HG03469 (cell line): ENCODE results near the gene KRTAP9-3.
"Not testable (repeated sequence)": the region's sequence is repeated elsewhere in the genome, so short reads cannot be mapped to it uniquely, and the experiment has no call there.

Experiments
- ATAC-seq: cut with Tn5 transposase; IDR thresholded peaks from one replicate; pipeline ENCODE4 v1.9.1; 2021; ENCODE audit warnings: mild to moderate bottlenecking, moderate library complexity, moderate number of reproducible peaks; ENCODE audit not compliant: unreplicated experiment

The KRTAP9-3 gene, protein sequence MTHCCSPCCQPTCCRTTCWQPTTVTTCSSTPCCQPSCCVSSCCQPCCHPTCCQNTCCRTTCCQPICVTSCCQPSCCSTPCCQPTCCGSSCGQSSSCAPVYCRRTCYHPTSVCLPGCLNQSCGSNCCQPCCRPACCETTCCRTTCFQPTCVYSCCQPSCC

DNA sequence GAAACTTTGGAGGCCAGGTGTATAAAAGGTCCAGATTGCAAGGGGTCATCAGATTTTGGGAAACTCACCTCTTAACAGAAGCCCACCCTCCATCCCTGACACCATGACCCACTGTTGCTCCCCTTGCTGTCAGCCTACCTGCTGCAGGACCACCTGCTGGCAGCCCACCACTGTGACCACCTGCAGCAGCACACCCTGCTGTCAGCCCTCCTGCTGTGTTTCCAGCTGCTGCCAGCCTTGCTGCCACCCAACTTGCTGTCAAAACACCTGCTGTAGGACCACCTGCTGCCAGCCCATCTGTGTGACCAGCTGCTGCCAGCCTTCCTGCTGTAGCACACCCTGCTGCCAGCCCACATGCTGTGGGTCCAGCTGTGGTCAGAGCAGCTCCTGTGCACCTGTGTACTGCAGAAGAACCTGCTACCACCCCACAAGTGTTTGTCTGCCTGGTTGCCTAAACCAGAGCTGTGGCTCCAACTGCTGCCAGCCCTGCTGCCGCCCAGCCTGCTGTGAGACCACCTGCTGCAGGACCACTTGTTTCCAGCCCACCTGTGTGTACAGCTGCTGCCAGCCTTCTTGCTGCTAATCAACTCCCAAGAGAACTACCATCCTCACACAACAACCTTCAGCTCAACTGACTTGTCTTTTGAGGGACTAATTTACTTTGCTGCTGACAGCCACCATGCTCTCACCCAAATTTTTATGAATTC, at the start of gene KRTAP9-3:
KRTAP9-3 (plus strand) TSS at position 51 of the 707 bp plus-strand sequence; CDS start at position 104, 53 bp downstream.
- ATAC-seq = not testable (repeated sequence)

DNA sequence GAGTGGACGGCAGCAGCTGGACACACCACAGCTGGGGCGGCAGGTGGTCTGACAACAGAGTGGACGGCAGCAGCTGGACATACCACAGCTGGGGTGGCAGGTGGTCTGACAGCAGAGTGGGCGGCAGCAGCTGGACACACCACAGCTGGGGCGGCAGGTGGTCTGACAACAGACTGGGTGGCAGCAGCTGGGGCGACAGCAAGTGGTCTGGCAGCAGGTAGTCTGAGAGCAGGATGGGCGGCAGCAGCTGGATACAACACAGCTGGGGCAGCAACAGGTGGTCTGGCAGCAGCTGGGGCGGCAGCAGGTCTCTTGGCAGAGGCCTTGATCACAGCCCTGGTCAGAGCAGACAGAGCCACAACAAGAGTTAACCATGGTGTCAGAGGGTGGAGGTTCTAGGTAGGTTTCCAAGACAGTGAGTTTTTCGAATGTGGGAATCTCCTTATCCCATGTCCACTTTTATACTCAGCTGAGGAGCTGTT, 47.7 kb upstream of the KRTAP9-3 start, which contains the start of gene KRTAP4-1:
KRTAP4-1 (minus strand) TSS at position 432 of the 482 bp plus-strand sequence; CDS start at position 375, 57 bp downstream.
- no peak for ATAC-seq

DNA sequence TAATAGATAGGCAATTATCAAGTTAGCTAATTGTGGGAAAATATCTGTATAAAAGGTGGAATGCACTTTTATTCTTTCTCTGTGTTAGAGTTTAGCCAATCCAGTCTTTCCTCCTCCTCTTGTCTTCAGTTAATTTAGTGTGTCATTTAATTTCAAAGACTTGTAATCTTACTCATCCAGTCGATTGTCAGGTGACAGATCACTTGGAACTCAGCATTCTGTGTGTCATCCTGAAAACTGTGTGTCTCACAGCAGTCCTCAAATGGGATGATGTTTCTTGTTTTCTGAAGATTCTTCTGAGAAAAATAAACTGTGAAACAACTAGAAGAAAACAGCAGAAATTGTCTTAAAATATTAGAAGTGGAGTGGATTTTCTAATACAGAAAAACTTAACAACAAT, 47.2 kb upstream of the KRTAP9-3 start:
- no peak for ATAC-seq

DNA sequence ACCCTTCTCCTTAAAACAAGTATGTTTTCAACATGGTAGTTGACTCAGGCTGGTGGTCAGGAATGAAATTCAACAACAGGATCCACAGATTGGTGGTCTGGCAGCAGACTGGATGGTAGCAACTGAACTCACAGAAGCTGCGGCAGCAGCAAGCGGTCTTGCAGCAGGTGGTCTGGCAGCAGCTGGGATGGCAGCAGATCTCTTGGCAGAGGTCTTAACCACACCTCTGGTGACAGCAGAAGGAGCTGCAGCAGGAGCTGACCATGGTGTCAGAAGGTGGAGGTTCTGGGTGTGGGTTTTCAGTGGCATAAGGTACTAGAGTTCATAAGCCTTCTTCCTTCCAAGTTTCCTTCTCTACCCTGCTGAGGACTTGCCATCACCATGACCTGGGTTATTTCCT, 45.4 kb upstream of the KRTAP9-3 start:
- ATAC-seq = no peak

DNA sequence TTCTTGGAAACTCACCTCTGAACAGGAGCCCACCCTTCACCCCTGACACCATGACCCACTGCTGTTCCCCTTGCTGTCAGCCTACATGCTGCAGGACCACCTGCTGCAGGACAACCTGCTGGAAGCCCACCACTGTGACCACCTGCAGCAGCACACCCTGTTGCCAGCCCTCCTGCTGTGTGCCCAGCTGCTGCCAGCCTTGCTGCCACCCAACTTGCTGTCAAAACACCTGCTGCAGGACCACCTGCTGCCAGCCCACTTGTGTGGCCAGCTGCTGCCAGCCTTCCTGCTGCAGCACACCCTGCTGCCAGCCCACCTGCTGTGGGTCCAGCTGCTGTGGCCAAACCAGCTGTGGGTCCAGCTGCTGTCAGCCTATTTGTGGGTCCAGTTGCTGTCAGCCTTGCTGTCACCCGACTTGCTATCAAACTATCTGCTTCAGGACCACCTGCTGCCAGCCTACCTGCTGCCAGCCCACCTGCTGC, 42.4 kb upstream of the KRTAP9-3 start, which contains the start of gene KRTAP9-1:
KRTAP9-1 (plus strand) TSS at position 51 of the 482 bp plus-strand sequence; CDS start at position 51, 0 bp downstream.
- not testable (repeated sequence) for ATAC-seq

DNA sequence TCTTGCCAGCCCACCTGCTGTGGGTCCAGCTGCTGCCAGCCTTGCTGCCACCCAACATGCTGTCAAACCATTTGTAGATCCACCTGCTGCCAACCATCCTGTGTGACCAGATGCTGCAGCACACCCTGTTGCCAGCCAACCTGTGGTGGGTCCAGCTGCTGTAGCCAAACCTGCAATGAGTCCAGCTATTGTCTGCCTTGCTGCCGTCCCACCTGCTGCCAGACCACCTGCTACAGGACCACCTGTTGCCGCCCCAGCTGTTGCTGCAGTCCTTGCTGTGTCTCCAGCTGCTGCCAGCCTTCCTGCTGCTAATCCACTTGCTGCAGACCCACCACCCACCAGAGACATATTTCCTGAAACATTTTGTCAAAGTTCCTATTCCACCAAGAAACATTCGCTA, 41.9 kb upstream of the KRTAP9-3 start:
- no peak for ATAC-seq

DNA sequence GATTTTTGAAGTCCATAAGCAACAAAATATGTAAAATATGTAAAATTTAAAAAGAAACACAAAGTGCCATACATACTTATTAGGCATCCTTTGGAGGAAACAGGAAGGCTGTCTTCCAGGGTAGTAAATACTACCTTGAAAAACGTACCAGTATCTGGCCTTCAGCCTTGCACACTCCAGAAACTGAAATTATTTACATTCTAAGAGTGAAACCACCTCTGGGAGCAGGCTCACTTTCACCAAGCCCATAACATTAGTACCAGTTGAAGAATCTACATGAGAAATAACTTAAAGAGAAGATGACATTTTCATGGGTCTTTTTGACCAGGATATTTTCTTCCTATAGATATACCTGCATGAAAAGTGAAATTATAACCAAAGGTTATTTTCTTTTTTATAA, 36.2 kb upstream of the KRTAP9-3 start:
- no peak for ATAC-seq

DNA sequence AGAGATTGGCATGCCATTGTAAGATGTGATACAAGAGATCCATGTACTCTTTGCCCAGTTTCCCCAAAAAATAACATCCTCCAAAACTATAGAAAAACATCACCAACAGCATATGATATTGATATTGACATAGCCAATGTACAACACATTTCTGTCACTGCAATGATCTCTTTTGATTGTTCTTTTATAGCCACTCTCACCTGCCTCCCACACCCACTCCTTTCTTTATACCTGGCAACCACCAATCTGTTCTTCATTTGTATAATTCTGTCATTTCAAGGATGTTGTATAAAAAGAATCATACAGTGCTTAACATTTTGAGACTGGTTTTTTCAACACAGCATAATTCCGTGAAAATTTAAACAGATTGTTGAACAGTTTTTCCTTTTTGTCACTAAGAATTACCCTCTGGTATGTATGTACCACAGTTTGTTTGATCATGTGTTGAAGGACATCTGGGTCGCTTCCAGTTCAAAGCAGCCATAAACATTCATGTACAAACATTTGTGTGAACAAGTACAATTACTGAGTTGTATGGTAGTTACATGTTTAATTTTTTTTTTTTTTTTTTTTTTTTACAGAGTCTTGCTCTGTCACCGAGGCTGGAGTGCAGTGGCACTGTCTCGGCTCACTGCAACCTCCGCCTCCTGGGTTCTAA, 32.7 kb upstream of the KRTAP9-3 start:
- ATAC-seq = no peak

DNA sequence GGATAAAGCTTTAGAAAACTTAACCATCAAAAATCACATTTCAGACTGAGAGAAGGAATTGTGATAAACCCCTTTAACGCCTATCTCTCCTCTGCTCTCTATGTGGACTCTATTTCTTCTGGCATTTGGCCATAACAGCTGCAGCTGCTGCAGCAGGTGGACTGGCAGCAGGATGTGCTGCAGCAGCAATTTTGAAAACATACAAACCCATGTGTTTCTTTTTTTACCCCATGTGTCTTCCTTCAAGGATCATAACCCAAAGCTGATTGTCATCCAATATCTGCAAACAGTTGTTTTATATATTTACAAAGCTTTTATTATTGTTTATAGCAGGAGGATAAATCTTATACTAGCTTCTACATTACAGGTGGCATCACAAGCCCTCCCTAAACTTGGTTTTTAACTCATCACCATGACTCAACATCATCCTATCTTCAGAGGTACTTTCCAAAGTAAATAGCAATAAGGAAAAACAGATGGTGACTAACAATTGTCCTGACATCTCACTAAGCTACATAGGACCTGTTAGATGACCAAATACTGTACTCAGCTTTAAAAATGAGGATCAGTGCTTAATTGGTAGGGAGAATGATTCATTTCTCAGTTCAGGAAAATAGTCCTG, 20.3 kb upstream of the KRTAP9-3 start:
- no peak for ATAC-seq

DNA sequence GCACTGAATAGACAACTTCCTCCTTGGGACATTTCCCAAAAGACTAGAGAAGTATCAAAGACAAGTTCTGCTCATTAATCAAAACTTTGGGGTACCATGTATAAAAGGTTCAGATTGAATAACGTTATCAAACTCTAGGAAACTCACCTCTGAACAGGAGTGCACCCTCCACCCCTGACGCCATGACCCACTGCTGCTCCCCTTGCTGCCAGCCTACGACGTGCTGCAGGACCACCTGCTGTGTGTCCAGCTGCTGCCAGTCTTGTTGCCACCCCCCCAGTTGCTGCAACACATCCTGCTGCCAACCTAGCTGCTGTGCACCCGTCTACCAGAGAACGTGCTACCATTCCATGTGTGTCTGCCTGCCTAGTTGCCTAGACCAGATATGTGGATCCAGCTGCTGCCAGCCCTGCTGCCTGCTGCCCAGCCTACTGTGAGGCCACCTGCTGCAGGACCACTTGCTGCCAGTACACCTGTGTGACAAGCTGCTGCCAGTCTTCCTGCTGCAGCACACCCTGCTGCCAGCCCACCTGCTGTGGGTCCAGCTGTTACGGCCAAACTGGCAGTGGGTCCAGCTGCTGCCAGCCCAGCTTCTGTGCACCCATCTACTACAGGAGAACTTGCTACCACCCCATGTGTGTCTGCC, 19.6 kb upstream of the KRTAP9-3 start:
- no peak for ATAC-seq

DNA sequence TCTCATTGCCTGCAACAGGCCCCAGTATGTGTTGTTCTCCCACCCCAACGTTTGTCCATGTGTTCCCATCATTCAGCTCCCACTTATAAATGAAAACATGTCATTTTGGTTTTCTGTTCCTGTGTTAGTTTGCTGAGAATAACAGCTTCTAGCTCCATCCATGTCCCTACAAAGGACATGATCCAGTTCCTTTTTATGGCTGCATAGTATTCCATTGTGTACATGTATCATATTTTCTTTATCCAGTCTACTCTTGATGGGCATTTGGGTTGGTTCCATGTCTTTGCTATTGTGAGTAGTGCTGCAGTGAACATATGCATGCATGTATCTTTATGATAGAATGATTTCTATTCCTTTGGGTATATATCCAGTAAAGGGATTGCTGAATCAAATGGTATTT, 16.6 kb upstream of the KRTAP9-3 start:
- ATAC-seq = no peak

DNA sequence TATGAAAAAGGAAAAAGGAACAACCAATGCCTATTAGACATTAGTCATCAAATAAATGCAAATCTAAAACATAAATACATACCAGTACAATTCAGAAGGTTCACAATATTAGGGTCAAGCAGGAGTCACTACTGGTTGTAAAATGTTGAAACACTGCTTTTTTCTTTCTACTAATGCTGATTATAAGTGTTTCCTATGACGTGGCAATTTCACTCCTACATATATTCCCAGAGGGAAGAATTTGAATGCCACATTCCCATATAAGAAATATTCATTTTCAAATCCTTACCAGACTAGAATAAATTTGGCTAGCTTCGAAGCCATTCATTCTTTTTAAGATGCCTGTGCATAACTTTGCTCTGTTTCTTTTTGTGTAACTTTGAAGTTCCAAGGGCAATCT, 8.4 kb upstream of the KRTAP9-3 start:
- no peak for ATAC-seq

DNA sequence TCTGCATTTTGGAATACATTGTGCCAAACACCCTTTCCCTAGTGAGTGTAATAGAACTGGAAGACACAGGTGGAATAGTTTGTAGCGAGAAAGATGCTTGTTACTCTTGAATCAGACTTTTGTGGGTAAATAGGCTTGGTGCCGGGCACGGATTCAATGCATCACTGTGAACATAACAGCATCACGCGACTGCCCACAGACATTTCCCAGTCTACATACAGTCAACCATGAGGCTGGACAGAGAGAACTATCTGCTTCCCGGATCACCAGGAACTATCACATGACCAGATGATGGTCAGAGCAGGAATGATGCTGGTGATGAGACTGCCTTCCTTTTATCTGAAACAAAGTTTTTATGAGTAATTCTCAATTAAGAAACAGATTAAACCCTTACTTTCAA, 6.2 kb upstream of the KRTAP9-3 start:
- ATAC-seq = no peak

DNA sequence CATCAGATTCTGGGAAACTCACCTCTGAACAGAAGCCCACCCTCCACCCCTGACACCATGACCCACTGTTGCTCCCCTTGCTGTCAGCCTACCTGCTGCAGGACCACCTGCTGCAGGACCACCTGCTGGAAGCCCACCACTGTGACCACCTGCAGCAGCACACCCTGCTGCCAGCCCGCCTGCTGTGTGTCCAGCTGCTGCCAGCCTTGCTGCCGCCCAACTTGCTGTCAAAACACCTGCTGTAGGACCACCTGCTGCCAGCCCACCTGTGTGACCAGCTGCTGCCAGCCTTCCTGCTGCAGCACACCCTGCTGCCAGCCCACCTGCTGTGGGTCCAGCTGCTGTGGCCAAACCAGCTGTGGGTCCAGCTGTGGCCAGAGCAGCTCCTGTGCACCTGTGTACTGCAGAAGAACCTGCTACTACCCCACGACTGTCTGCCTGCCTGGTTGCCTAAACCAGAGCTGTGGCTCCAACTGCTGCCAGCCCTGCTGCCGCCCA, 5.6 kb upstream of the KRTAP9-3 start, which contains the start of gene KRTAP9-2:
KRTAP9-2 (plus strand) TSS at position 51 of the 498 bp plus-strand sequence; CDS start at position 58, 7 bp downstream.
- not testable (repeated sequence) for ATAC-seq

DNA sequence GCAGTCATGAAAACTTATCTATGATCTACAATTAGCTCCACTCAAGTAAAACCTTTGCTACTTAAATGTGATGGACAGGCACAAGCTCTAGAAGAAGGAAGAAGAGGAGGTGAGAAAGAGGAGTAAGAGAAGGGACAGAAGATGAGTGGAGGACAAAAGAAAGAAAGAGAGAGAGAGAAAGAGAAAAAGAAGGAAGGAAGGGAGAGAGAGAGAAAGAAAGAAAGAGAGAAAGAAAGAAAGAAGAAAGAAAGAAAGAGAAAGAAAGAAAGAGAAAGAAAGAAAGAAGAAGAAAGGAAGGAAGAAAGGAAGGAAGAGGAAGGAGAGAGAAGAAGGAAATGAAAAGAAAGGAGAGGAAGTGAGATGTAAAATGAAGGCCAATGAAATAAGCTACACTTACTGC, 2.2 kb upstream of the KRTAP9-3 start:
- no peak for ATAC-seq

DNA sequence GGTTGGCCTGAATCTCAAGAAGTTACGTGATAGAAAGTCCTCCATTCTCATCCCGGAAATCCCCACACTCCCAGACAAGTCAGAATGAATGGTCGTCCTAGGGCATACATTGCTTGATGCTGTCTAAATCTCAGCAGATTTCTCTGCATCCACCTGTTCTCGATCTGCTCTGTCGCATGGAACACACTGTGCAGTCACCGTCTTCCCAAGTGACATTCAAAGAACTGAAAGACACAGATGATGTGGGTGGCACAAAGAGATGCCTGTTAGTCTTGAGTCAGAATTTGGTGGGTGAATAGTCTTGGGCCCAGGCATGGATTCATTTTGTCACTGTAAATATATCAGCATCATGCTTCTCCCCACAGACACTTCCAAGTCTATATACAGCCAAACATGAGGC, 518 bp upstream of the KRTAP9-3 start:
- ATAC-seq = no peak

DNA sequence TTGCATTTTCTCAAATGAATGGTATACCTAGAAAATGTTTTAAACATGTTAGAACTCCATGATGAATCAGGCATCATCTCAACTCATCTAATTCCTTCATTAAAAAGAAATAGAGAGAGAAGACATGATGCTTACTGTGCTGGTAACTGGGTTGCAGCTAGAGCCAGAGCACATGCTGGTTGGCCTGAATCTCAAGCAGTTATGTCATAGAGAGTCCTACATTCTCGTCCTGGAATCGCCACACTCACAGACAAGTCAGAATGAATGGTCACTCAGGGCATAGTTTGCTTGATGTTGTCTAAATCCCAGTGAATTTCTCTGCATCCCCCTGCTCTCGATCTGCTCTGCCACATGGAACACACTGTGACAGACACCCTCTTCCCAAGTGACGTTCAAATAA, 4.9 kb downstream of the KRTAP9-3 start:
- ATAC-seq = not testable (repeated sequence)

DNA sequence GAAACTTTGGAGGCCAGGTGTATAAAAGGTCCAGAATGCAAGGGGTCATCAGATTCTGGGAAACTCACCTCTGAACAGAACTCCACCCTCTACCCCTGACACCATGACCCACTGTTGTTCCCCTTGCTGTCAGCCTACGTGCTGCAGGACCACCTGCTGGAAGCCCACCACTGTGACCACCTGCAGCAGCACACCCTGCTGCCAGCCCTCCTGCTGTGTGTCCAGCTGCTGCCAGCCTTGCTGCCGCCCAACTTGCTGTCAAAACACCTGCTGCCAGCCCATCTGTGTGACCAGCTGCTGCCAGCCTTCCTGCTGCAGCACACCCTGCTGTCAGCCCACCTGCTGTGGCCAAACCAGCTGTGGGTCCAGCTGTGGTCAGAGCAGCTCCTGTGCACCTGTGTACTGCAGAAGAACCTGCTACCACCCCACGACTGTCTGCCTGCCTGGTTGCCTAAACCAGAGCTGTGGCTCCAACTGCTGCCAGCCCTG, 5.7 kb downstream of the KRTAP9-3 start, which contains the start of gene KRTAP9-8:
KRTAP9-8 (plus strand) TSS at position 51 of the 489 bp plus-strand sequence; CDS start at position 104, 53 bp downstream.
- not testable (repeated sequence) for ATAC-seq

DNA sequence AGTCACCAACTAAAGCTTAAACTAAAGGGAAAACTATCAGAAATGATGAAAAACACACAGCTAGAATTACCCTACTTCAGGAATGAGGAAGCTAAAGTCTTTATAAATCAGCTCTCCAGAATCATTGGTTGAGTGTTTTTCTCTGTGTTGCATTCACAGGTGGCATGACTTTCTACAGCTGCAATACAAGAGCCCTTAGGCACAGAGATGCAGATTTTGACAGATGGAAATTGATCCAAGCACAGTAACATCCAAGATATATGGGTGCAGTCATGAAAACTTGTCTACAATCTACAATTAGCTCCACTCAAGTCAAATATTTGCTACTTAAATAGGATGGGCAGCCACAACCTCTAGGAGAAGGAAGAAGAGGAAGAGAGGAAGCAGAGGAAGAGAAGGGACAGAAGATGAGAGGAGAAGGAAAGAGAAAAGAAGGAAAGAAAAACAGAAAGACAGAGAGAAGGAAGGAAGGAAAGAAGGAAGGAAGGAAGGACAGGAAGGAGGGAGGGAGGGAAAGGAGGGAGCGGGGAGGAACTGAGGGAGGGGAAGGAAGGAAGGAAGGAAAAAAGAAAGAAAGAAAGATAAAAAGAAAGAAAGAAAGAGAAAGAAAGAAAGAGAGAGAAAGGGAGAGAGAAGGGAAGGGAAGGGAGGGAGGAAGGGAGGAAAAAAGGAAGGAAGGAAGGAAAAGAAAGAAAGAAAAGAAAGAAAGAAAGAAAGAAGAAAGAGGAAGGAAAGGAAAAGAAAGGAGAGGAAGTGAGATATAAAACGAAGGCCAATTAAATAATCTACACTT, 14.9 kb downstream of the KRTAP9-3 start:
- not testable (repeated sequence) for ATAC-seq
